ENCODE results near the gene SCP2. TPM values are rescaled to one million over a fixed set of nuclear protein-coding genes. Genes with fewer than 3 reads are reported as not detected.

Gene SCP2
- total RNA-seq (2014; rRNA removed; shearing (Covaris generic)) = 213 and 252 TPM in 2 replicates

DNA sequence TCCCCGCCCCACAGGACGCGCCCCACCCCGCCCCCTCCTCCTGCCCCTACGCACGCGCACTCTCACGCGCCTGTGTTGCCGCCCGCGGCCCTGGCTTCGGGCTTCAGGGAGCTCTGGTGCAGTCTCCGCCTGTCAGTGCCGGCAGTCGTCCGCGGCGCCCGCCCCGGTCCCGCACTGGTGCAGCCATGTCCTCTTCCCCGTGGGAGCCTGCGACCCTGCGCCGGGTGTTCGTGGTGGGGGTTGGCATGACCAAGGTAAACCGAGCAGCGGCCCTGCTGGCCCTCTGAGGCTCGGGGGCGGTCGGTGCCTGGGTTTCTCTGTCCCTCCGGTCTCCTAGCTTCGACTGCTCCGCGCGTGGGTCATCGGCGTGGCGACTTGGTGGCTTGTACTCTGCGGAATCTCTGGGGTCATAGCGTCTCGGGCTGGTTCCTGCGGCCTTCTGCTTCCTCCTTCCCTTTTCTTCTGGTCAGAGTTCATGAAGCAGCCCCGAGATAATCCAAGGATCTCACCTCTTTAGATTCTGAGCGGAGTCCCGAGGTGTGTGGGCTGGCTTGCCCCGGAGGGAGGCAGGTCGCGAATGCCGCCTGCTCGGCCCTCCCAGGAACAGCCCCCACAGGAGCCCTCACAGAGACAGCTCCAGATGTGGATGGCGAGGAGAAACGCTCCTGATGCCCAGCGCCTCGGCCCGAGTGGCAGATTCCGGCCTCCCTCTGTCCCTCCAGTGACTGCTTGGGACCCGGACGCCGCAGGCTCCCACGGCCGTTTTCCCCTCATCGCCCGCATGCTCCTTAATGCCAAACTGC is at the start of gene SCP2:
Gene SCP2, plus strand, starts transcription at position 65 of the 803 bp plus-strand sequence. Its CDS starts 121 bp downstream, at position 186.
- no peak for DNase-seq (ENCODE audit: low spot score)

DNA sequence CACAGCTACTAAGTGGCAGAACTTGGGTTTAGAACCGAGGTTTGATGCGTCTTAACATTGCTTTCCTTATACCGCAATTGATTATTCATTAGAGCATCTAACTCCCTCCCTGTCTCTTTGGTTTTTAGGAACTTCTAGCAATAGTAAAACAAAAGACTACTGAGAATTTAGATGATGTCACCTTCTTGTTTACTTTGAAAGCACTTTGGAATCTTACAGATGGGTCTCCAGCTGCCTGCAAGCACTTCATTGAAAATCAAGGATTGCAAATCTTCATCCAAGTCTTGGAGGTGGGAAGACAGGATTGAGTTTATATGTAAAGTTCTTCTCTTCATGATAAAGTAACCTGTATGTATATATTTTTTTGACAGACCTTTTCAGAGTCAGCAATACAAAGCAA is 49.5 kb upstream of the SCP2 start:
- DNase-seq (ENCODE audit: low spot score) = no peak

DNA sequence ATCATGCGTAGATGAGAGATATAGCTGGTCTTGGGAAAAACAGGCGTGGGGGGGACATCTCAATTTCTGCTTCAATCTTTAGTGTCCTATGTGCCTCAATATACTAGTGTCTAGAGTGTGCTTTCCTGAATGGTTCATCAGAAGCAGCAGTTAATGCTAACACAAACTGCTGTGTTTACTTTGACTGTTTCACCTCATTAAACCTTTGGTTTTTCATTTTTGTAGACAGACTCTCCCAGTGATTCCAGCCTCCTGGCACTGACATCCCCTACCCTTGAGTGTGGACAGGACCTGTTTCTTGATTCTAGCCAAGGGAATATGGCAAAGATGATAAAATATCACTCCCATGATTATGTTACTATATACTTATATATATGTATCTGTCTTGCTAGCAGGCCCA is 46.9 kb upstream of the SCP2 start:
- DNase-seq (ENCODE audit: low spot score) = no peak

GRCh38 chr1:52887483-52887882 is 39.6 kb upstream of the SCP2 start:
- DNase-seq (ENCODE audit: low spot score) = no peak

DNA sequence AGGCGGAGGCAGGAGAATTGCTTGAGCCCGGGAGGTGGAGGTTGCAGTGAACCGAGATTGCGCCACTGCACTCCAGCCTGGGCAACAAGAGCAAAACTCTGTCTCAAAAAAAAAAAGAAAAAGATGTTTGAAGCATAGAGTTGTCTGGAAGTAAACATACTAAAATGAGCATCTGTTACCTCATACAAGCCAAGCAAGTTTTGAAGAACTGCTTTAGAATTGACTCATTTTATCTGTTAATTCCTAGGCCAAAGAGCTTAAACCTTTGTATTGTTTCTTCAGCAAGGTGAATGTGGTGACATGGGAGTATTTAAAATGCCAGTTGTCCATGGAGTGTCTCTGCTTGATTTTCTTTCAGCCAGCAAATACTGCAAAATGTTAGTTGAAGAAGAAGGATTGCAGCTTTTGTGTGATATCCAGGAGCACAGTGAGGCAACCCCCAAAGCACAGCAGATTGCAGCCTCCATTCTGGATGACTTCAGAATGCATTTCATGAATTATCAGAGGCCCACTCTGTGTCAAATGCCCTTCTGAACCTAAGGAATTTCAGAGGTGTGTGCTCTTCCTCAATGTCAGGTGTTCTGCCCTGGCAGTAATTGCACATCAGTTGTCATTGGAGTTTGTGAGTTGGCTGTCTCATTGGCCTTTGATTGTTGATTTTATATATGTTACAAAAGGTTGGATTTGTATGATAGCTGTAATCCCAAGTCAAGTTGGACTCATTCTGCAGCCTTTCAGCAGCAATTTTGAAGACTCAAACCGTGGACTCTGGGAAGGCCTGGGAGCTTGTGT is 34.5 kb upstream of the SCP2 start:
- no peak for DNase-seq (ENCODE audit: low spot score)

DNA sequence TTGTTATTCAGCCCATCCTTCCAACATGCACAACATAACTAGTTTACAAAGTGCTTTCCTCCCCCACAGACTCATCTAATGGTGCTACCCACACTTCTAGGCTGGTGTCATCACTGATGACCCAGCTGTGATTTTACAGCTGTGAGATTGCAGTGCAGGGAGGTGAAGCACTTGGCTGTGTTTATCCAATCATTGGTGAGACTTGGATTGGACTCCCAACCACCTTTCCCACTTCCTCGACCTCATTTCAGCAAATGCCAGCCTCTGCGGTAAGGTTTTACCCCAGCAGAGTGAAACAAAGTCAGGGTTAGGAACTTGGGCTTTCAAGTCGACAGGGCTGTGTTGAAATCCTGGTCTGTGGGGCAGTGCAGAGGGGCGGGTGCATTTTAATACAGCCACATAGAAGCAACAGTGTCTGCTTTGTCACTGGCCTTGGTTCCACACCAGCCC is 27.6 kb upstream of the SCP2 start:
- DNase-seq (ENCODE audit: low spot score) = no peak

- no peak for DNase-seq (ENCODE audit: low spot score)
Measured at GRCh38 chr1:52900402-52900801, 26.7 kb upstream of the SCP2 start.

GRCh38 chr1:52901384-52901783 is 25.7 kb upstream of the SCP2 start:
- no peak for DNase-seq (ENCODE audit: low spot score)

- DNase-seq (ENCODE audit: low spot score) = no peak
Measured at GRCh38 chr1:52904208-52904926, 22.7 kb upstream of the SCP2 start.

DNA sequence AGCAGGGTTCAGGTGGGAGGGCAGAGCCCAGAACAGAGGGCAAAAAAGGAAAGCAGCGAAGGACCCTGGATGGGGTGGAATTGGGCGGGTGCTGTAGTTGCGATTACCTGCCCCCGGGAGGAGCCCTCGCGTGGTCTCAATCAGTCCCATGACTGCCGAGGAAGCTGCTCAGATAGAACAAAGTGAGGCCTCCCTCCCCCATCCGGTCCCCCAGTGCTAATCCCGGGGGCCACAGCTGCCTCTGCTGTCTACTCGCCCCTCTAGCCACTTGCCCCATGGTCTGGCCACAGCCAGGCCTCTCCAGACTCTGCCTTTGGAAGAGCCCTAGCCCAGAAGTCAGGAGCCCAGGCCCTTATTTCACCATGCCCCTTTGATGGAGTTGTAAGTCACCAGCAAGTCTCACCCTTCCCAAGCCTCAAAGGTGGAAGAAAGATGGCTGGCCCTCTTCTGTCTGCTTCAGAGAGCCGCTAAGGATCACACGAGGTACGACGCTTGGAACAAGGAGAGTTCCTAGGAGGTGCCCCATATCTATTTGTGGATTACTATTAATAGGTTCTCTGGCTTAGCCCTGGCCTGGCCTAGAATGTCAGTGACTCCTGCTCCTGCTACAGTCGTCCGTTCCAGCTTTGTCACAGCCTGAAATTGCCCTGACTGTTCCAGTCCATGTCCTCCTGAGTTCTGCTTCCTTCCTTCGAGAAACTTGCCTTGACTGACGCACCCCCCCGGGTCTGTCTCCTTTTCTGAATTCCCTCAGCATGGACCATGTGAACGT is 22.0 kb upstream of the SCP2 start:
- DNase-seq (ENCODE audit: low spot score) = peak; percentile 48

GRCh38 chr1:52906135-52906603 is 20.9 kb upstream of the SCP2 start:
- DNase-seq (ENCODE audit: low spot score) = no peak

DNA sequence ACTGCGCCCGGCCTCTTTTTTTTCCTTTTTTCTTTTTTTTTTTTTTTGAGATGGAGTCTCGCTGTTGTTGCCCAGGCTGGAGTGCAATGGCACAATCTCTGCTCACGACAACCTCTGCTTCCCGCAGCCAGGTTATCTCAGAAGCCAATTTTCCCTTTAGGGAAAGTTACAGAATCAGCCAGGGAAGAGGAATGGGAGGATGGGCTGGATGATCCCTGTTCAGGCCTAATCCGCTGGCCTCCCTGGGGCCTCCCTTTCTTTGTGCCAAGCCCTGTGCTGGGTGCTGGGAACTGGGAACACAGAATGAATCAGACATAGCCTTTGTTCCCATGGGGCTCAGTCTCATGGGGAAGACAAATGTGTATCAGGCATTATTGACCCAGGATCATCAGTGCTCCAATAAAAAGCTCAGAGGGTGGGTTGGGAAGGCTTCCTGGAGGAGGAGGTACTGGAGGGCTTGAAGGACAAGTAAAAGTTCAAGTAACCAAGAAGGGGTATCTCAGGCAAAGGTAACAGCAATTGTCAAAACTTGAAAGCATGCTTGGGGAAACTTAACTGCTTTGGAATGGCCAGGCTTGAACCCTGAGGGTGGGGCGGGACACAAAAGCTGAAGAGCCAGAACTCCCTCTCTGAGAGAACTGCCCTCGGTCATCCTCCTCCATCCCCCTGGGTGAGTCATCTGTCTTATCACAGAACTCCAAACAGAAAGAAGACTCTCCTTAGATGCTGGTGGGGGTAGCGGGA is 19.8 kb upstream of the SCP2 start:
- DNase-seq (ENCODE audit: low spot score) = no peak

GRCh38 chr1:52907812-52908153 is 19.3 kb upstream of the SCP2 start:
- no peak for DNase-seq (ENCODE audit: low spot score)

GRCh38 chr1:52911541-52911940 is 15.5 kb upstream of the SCP2 start:
- no peak for DNase-seq (ENCODE audit: low spot score)

DNA sequence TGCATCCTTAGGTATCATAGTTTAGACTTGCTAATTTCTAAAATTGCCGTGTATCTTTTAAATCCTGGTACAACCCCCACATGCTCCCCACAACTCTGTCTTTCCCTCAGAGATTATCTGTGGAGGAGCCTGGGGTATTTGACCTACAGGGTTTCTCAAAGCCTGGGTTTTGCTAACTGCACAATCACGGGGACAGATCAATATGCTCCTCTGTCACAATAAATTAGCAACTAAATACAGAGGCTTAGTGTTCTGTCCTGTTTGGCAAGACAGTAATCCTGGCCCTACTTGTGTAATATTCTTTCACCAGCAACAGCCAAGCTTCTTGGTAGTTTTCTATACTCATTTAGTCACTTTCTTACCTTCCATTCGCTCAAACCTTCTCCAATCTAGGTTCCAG is 14.1 kb upstream of the SCP2 start:
- no peak for DNase-seq (ENCODE audit: low spot score)

- no peak for DNase-seq (ENCODE audit: low spot score)
Measured at GRCh38 chr1:52913537-52913936, 13.5 kb upstream of the SCP2 start.

- DNase-seq (ENCODE audit: low spot score) = no peak
Measured at GRCh38 chr1:52914463-52914862, 12.6 kb upstream of the SCP2 start.

- DNase-seq (ENCODE audit: low spot score) = no peak
Measured at GRCh38 chr1:52915211-52915854, 11.7 kb upstream of the SCP2 start.

DNA sequence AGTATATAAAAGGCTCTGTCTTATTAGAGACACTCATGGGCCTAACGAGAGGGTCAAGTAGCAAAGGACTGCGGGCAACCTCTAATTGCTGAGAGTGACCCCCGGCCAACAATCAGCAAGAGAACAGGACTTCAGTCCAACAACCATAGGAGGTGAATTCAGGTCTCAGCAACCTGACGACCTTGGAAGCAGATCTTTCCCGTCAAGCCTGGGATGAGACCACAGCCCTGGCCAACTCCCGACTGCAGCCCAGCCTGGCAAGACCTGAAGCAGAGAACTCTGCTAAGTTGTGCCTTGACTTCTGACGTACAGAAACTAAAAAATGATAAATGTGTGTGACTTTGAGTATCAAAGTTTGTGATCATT is 11.2 kb upstream of the SCP2 start:
- DNase-seq (ENCODE audit: low spot score) = no peak

DNA sequence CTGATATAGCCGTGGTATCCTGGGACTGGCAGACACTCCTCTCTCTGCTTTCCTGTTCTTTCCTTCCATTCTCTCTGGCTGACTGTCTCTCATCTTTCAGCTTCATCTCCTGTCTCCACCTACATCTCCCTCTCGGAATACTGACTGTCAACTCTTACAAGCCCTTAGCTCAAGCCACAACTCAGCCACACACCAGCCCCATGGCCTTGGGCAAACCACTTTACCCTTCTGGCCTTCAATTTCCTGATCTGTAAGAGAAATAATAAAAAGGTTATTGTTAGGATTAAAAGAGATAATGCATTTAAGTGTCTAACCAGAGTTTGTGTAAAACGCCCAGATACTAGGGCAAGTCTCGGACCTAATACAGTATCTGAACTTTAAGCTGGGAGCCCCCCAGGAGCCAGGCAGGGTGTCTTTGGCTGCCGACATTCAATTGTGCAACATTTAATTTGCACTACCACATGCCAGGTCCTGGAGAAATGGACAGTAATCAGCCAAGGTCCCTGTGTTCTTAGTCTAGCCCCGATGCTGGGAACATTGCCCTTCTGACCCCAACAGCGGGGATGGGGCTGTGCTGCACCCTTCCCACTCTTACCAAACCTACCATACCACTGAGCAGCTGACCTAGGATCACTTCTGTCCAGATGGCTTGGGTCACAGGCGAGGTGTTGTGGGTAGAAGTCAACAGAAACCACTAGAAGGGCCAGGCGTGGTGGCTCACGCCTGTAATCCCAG is 10.7 kb upstream of the SCP2 start:
- no peak for DNase-seq (ENCODE audit: low spot score)
